Hematopoietic multipotent progenitor cell treated with erythropoietin and hydrocortisone succinate and interleukin-3 and kit ligand, for 15 days (in vitro differentiated cells): ENCODE data around the gene TRMT2A.
"Not testable (repeated sequence)": the region's sequence is repeated elsewhere in the genome, so short reads cannot be mapped to it uniquely, and the experiment has no call there.

Experiments
- DNase-seq: peaks from one replicate; pipeline ENCODE4 v3.0.0-alpha.2; 2015; ENCODE audit warnings: low spot score

TRMT2A gene

GRCh38 chr22:20086101-20086599 lies 30.9 kb downstream of the TRMT2A start:
- no peak for DNase-seq

- DNase-seq: no peak
Observed at GRCh38 chr22:20085651-20086050, 31.4 kb downstream of the TRMT2A start.

DNA sequence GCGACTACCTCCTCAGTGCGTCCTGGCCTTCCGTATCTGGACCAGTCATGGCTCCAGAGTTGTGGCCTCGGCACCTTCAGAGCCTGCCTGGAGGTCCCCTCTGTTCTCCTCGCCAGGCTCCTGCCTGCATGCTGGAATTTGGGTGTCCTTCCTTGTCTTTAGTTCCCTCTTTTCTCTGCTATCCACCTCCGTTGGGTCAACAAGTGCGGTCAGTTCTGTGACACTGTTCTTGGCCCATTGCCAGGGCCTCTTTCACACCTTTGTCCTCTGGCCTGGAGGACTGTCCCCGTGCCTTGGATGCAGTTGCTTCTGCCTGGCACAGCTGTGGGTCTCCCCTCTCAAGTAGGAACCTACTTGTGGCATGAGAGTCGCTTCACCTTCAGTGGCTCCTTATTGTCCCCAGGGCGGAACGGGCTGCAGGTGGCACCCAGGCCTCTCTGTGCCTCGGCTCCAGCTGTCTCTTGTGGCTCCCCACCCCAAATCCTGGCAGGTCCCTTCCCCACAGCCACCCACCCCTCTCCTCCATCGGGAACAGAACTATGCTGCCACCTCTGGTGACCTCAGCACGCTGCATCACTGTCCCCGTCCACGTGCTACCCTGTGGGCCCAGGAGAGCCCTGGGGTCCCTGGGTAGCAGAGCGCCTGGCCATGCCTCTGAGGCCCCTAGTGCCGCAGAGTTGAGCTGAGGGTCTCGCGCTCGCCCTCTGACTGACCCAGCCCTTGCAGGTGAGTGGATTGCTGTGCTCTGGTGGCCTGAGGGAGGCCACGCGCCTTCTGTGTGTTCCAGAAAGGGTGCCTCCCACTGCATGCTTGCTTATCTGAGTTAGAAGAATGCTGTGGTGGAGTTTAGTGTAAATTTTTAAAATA lies 32.2 kb downstream of the TRMT2A start:
- DNase-seq: no peak

GRCh38 chr22:20083891-20084546 lies 33.0 kb downstream of the TRMT2A start:
- no peak for DNase-seq

- DNase-seq: no peak
Observed at GRCh38 chr22:20083157-20083890, 33.7 kb downstream of the TRMT2A start.

DNA sequence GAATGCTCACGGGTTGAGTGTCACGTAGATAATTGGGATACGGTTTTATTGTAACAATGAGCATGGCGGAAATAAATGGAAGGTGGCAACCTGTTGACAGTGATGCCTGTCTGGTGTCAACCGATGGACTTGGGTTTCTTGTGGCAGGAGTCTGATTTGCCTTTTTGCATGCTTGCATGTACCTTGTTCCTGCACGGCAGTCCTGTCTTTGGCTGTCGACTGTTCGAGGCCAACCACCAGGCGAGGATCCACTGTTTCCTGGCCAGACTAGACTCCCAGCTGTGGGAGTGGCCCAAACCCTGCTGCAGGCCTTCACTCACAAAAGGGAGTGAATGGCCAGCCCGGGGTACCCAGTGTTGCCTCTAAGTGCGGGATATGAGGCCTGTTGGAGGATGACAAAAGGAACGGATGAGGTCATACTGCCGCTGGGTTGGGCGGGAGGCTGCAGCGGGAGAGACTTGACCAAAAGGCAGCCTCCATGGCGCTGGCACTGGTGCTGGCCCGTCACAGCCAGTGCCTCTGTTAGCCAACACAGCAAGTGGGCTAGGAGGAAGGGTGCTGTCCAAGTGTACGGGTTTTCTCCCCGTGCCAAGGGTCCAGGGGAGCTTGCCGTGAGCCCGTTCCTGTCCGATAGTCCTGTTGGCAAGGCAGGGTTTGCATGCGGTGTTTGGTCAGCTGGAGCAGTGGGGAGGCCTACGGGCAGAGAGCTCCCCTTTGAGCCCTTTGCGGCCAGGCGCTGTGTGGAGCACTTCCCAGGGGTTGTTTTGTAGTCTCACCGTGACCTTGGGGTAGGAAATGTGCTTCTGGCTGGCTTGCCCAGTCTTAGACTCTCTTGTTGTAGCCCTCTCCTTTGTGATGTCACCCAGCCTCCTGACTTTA lies 36.0 kb downstream of the TRMT2A start:
- no peak for DNase-seq

- DNase-seq: peak; percentile 66
Observed at GRCh38 chr22:20080445-20080775, 36.6 kb downstream of the TRMT2A start.

DNA sequence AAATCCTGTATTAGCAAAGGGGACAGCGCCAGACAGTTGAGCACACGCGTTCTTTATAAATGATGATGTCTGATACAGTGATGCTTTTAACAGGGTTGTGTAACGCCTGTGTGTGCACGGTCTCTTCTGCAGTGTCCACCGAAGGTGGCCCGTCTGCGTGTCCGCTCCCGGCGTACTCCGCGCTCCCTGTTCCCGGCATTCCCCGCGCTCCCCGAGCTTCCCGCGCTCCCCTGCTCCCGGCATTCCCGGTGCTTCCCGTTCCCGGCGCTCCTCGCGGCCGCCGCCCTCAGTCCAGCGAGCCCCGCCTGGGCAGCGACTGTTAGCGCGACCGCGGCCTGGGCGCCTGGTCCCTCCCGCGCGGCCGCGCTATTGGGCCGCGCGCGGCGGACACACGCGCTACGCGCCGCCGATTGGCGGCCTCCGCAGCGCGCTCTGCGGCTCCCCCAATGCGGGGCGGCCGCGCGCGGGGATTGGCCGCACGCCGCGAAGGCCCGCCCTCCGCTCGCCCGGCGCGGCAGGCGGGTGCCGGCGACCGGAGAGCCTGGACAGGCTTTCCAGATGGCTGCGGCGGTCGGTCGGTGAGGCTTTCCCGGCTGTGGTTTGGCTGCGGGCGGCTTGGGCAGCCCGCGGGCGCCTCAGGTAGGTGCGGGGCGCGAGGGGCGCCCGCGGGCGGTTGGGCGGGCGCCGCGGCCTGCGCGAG lies 37.1 kb downstream of the TRMT2A start, which contains the start of gene DGCR8:
Gene DGCR8 (plus strand): TSS at position 497 of the 700 bp plus-strand sequence. CDS start 5,723 bp downstream, outside the sequence.
- peak; percentile 86 for DNase-seq

GRCh38 chr22:20076627-20077172 lies 40.3 kb downstream of the TRMT2A start:
- peak; percentile 37 for DNase-seq

DNA sequence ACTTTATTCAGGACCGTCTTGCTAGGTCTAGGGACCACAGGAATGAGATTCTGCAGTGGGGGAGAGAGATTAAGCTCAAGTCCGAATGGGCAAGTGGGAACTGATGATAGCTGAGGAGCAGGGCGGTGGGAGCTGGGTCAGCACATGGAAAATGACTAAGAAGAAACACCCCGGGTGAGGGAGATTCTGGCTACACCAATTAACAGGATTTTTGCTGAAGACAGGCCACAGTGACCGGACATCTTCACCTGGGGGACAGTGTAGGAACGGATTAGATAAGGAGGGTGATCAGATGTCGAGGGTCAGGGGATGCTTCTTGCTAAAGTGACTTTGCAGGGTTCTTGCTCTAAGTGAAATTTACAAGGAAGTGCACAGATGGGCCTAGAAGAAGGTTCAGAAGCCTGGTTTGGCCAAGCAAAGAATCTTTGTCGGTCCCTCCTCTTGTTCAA lies 45.5 kb downstream of the TRMT2A start:
- no peak for DNase-seq

DNA sequence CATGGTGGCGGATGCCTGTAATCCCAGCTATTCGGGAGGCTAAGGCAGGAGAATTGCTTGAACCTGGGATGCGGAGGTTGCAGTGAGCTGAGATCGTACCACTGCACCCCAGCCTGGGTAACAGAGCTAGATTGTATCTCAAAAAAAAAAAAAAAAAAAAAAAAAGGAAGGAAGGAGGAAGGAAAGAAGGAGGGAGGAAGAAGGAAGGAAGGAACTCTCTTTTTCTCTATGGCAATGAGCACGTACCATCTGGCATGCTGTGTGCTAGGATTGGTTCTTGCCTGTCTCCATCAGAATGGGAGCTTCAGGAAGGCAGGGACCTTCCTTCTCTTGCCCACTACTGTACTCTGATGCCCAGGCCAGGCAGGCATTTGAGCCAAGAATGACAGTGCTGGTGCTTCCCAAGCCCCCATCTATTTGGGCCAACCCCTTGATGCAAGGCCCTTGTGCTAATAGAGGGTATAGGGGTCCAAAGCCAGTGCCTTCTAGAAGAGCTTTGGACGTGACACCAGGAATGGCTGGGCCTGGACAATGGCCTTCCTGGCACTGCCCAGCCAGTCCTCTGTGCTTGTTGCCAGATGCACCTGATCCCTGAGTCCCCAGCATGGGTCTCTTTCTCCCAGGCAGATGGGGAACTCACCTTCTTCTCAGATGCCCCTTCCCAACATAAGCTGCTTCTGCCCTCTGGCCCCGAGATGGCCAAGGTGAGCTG lies 47.5 kb downstream of the TRMT2A start:
- no peak for DNase-seq

- DNase-seq: no peak
Observed at GRCh38 chr22:20068640-20069039, 48.4 kb downstream of the TRMT2A start.

GRCh38 chr22:20067384-20067682 lies 49.7 kb downstream of the TRMT2A start:
- DNase-seq: not testable (repeated sequence)

GRCh38 chr22:20066617-20067383 lies 50.2 kb downstream of the TRMT2A start:
- no peak for DNase-seq

DNA sequence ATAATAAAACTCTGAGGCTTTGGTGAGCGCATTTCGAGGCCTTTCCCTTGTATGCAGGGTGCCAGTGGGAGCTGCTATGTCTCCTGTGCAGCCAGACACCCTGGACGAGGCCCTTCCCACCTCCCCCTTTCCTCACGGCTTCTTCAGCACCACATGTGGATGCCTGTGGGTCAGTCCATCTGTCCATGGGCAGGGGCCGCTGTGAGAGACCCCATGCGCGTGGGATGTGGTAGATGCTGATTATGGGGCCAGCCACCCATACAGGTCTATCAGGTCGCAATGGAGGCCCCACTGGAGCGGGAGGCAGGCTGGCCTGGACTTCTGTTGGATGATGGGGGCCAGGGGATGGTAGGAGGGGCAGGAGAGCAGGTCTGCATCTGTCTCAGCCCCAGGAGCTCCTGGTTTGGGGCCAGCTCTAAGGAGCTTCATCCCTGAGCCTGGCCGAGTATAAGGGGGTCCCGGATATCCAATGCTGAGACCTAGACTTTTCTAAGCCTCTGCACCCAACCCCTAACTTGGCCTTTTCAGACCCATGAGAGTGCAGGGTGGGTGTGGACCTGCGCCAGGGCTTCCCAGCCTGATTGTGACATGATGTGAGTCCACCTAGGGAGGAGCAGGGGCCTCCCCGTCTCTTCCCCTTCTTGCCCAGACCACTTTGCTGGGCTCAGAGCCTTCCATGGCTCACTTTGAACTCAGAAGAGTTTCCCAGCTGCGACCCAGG lies 51.0 kb downstream of the TRMT2A start:
- no peak for DNase-seq

- no peak for DNase-seq
Observed at GRCh38 chr22:20064545-20065262, 52.3 kb downstream of the TRMT2A start.

- no peak for DNase-seq
Observed at GRCh38 chr22:20064140-20064480, 52.9 kb downstream of the TRMT2A start.
